ENCODE results near the gene WDR82. TPM values are rescaled to one million over a fixed set of nuclear protein-coding genes. Genes with fewer than 3 reads are reported as not detected.

Gene WDR82
- total RNA-seq, 1 donor from 2014 or later: 93.1 TPM

DNA sequence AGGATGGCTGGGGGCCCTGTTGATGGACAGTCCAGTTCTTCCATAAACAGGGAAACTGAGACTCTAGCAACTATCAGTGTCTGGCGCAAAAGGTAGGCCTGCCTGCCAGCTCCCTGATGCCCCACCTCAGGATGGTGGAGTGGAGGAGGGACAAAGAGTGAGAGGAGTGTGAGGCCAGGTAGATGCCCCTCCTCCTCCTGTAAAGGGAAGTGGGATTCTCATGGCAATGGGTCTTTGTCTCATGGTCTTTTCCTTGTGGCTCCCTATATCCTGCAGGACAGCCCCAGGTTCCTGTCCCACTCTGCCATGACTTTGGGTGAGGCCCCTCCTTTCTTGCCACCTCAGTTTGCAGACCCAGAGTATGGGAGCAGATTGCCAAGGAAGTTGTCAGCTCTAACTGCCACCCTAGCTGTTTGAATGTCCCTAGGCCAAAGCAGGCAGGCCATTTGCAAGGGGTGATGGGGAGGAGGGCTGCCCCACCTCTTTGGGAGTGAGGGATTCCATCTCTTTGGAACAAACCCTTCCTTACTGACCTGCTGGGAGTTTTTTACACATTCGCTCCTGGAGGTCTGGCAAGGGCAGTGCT, 34.8 kb upstream of the WDR82 start:
- peaks cover 5% of the 10 kb centered on the region for H3K27me3 Mint-ChIP-seq
- H3K36me3 Mint-ChIP-seq (ENCODE audit: insufficient read depth): no peaks in the 10 kb centered on the region
- peaks cover 4% of the 10 kb centered on the region for H3K4me1 Mint-ChIP-seq (ENCODE audit: low read depth)
- no peak for DNase-seq (ENCODE audit: low spot score, unreplicated experiment)
- H3K4me3 Mint-ChIP-seq (ENCODE audit: low read depth): no peak overlapping the region
- no peak overlapping the region for H3K27ac Mint-ChIP-seq
- no peaks in the 10 kb centered on the region for H3K9me3 Mint-ChIP-seq (ENCODE audit: low read depth)
- TF ChIP-seq, protein P1, sequence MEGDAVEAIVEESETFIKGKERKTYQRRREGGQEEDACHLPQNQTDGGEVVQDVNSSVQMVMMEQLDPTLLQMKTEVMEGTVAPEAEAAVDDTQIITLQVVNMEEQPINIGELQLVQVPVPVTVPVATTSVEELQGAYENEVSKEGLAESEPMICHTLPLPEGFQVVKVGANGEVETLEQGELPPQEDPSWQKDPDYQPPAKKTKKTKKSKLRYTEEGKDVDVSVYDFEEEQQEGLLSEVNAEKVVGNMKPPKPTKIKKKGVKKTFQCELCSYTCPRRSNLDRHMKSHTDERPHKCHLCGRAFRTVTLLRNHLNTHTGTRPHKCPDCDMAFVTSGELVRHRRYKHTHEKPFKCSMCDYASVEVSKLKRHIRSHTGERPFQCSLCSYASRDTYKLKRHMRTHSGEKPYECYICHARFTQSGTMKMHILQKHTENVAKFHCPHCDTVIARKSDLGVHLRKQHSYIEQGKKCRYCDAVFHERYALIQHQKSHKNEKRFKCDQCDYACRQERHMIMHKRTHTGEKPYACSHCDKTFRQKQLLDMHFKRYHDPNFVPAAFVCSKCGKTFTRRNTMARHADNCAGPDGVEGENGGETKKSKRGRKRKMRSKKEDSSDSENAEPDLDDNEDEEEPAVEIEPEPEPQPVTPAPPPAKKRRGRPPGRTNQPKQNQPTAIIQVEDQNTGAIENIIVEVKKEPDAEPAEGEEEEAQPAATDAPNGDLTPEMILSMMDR (IDR thresholded peaks at IDR 0.05; ENCODE audit: unreplicated experiment): no peak

- Mint-ChIP-seq H3K4me3 (ENCODE audit: low read depth) (no peak overlapping the region), H3K27me3 (no peaks in the 10 kb centered on the region), H3K27ac (no peak overlapping the region), H3K4me1 (ENCODE audit: low read depth) (peaks cover 3% of the 10 kb centered on the region), H3K9me3 (ENCODE audit: low read depth) (no peaks in the 10 kb centered on the region), H3K36me3 (ENCODE audit: insufficient read depth) (no peaks in the 10 kb centered on the region)
- no peak for DNase-seq (ENCODE audit: low spot score, unreplicated experiment)
- TF ChIP-seq, protein P1 (IDR thresholded peaks at IDR 0.05; ENCODE audit: unreplicated experiment): no peak
Measured at GRCh38 chr3:52311576-52312119, 33.2 kb upstream of the WDR82 start.

DNA sequence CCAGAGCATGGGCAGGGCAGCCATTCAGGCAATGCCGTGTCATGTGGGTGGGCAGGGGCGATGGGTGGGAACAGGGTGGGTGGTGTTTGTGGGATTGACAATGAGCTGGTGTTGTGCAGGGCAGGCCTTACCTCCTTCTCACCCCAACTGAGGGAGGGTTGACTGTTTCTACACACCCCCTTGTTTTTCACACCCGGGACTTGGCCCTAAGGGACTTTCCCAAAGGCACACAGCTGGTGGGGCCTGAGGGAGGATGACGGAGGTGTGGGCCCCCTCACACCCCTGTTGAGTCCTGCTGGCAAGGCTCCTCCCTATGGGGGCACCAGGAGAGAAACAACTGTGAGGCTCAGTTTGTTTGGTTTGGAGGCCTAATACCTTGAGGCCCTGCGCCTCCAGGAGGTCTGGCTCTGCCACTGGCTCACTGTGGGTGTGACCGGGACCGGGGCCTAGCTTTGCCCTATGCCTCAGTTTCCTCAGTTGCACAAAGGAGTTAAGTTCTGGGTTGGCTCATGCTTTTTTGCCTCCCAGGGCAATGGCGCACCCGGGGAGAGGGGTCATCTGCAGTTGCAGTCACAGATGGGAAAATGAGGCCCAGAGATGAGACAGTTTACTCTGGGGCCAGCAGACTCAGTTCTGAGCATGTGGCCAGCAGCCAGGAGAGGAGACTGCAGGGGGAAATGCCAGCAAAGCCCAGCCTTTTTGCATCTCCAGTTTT, 32.6 kb upstream of the WDR82 start:
- Mint-ChIP-seq H3K4me1 (ENCODE audit: low read depth) (peaks cover 10% of the 10 kb centered on the region), H3K4me3 (ENCODE audit: low read depth) (no peak overlapping the region), H3K36me3 (ENCODE audit: insufficient read depth) (no peaks in the 10 kb centered on the region), H3K27ac (no peak overlapping the region), H3K9me3 (ENCODE audit: low read depth) (no peaks in the 10 kb centered on the region), H3K27me3 (peaks cover 4% of the 10 kb centered on the region)
- TF ChIP-seq, protein P1 (IDR thresholded peaks at IDR 0.05; ENCODE audit: unreplicated experiment): no peak
- no peak for DNase-seq (ENCODE audit: low spot score, unreplicated experiment)

GRCh38 chr3:52308308-52308707, 29.9 kb upstream of the WDR82 start:
- Mint-ChIP-seq H3K4me1 (ENCODE audit: low read depth) (peaks cover 13% of the 10 kb centered on the region), H3K4me3 (ENCODE audit: low read depth) (no peak overlapping the region), H3K27ac (no peak overlapping the region), H3K27me3 (peaks cover 8% of the 10 kb centered on the region), H3K9me3 (ENCODE audit: low read depth) (no peaks in the 10 kb centered on the region), H3K36me3 (ENCODE audit: insufficient read depth) (peaks cover 2% of the 10 kb centered on the region)
- DNase-seq (ENCODE audit: low spot score, unreplicated experiment): no peak
- TF ChIP-seq, protein P1 (IDR thresholded peaks at IDR 0.05; ENCODE audit: unreplicated experiment): no peak

DNA sequence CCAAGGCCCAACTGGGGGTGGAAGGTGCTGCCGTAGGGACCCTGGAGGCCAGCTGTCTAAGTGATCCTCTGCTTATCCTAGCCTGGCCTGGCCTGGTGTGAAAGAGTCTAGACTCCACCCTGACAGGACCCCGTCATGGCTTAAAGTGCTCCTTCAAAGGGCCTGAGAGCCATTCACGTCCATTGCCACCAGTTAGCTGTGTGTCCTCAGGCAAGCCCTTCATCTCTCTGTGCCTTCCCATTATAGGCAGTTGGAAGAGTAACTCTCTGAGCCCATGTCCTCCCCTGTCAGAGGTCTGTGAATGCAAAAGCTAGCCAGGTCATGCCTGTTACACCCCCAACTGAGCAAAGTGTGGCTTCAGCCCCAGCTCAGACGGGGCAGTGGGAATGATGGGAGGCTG, 28.5 kb upstream of the WDR82 start:
- peaks cover 13% of the 10 kb centered on the region for H3K4me1 Mint-ChIP-seq (ENCODE audit: low read depth)
- H3K4me3 Mint-ChIP-seq (ENCODE audit: low read depth): no peak overlapping the region
- peaks cover 2% of the 10 kb centered on the region for H3K36me3 Mint-ChIP-seq (ENCODE audit: insufficient read depth)
- no peak overlapping the region for H3K27ac Mint-ChIP-seq
- H3K27me3 Mint-ChIP-seq: peaks cover 8% of the 10 kb centered on the region
- TF ChIP-seq, protein P1 (IDR thresholded peaks at IDR 0.05; ENCODE audit: unreplicated experiment): no peak
- H3K9me3 Mint-ChIP-seq (ENCODE audit: low read depth): no peaks in the 10 kb centered on the region
- no peak for DNase-seq (ENCODE audit: low spot score, unreplicated experiment)

All from progenitor cell of endocrine pancreas (in vitro differentiated cells).